ENCODE measurements around the gene C1orf210. TPM values are rescaled to one million over a fixed set of nuclear protein-coding genes. Genes with fewer than 3 reads are reported as not detected.

The C1orf210 gene
- total RNA-seq, 1 experiment from 2014 or later, result 7.6 TPM

DNA sequence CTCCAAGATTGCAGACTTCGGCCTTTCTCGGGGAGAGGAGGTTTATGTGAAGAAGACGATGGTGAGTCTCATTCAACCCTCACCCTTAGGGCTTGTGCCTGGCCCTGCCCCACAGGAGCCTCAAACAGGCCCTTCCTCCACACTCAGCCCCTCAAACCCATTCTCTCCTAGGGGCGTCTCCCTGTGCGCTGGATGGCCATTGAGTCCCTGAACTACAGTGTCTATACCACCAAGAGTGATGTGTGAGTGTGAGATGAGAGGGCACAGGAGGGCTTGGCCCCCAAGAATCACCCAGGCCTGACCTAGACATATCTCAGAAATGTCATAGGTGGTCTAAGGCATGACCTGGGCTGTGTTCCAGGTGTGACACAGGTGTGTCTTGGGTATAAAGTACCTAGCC lies 33.9 kb upstream of the C1orf210 start:
- Histone ChIP-seq H3K36me3 (ENCODE audit: control insufficient read depth in 1 of 2, insufficient read depth in 2 of 2, low read length in 2 of 2) (no peaks in the 10 kb centered on the region), H3K9me3 (ENCODE audit: control insufficient read depth in 1 of 2, insufficient read depth in 1 of 2, low read depth in 1 of 2, low read length in 2 of 2) (no peaks in the 10 kb centered on the region), H3K4me2 (ENCODE audit: low read length) (no peak overlapping the region), H3K9ac (ENCODE audit: low read length) (no peak overlapping the region), H3K79me2 (ENCODE audit: insufficient read depth, low read length) (no peaks in the 10 kb centered on the region), H3K4me1 (ENCODE audit: control insufficient read depth in 1 of 2, insufficient read depth in 2 of 2, low read length in 2 of 2) (peaks cover 0 to 27% of the 10 kb centered on the region in 2 experiments; a peak in 2 of 4 replicates), H3K4me3 (replicated peaks in 1 of 2; ENCODE audit: low read depth in 1 of 2, low read length in 2 of 2) (no peak overlapping the region), H2AFZ (ENCODE audit: low read depth, low read length, poor library complexity, severe bottlenecking) (no peak overlapping the region), H3K9me2 (ENCODE audit: insufficient read depth) (no peaks in the 10 kb centered on the region), H3K27me3 (ENCODE audit: insufficient read depth, low read length) (no peaks in the 10 kb centered on the region), H3K27ac (ENCODE audit: low read depth, low read length) (no peak overlapping the region), H4K20me1 (ENCODE audit: insufficient read depth) (no peaks in the 10 kb centered on the region)
- intact Hi-C loops (cut with micrococcal nuclease), result no loop called here
- no TSS peak for BruUV-seq (replicated peaks)
- ChIA-PET CTCF (no interaction called here), POLR2A (no interaction called here), RAD21 (ENCODE audit: low non-redundant PET in 1 of 2, low total read pairs in 2 of 2, uncharacterized antibody in 2 of 2, unreplicated experiment in 2 of 2) (no interaction called here)
- no peak for ATAC-seq
- no peak for DNase-seq (ENCODE audit: low read depth, low spot score)
- TF ChIP-seq CBX3 (IDR thresholded peaks at IDR 0.05; ENCODE audit: low read depth) (no peak), JUND (IDR thresholded peaks at IDR 0.05) (no peak), REST (IDR thresholded peaks at IDR 0.05; ENCODE audit: low read depth) (no peak)
- TF ChIP-seq, protein P1, sequence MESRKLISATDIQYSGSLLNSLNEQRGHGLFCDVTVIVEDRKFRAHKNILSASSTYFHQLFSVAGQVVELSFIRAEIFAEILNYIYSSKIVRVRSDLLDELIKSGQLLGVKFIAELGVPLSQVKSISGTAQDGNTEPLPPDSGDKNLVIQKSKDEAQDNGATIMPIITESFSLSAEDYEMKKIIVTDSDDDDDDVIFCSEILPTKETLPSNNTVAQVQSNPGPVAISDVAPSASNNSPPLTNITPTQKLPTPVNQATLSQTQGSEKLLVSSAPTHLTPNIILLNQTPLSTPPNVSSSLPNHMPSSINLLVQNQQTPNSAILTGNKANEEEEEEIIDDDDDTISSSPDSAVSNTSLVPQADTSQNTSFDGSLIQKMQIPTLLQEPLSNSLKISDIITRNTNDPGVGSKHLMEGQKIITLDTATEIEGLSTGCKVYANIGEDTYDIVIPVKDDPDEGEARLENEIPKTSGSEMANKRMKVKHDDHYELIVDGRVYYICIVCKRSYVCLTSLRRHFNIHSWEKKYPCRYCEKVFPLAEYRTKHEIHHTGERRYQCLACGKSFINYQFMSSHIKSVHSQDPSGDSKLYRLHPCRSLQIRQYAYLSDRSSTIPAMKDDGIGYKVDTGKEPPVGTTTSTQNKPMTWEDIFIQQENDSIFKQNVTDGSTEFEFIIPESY (IDR thresholded peaks at IDR 0.05; ENCODE audit: extremely low read depth, insufficient replicate concordance, low read length), result no peak
